ENCODE measurements around the gene STRBP.
"Not testable (repeated sequence)": the region's sequence is repeated elsewhere in the genome, so short reads cannot be mapped to it uniquely, and the experiment has no call there.

The STRBP gene

DNA sequence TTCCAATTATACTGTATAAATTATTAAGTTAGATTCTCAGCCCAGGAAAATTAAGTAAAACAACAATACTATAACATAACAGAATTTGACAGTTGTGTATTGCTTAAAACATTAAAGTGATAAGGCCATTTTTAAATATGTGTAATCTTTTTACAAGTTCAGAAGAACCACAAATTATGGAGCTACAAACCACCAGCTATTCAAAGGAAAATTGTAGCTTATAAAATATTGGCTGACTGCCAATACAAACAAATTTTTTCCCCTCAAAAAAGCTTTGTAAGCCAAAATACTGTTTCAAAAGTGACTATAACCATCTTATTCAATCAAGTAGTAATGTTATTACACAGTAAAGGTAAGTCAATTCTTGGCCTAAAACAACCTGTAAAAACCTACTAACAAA, 21.9 kb downstream of the STRBP start:
- peak; percentile 16 for DNase-seq

DNA sequence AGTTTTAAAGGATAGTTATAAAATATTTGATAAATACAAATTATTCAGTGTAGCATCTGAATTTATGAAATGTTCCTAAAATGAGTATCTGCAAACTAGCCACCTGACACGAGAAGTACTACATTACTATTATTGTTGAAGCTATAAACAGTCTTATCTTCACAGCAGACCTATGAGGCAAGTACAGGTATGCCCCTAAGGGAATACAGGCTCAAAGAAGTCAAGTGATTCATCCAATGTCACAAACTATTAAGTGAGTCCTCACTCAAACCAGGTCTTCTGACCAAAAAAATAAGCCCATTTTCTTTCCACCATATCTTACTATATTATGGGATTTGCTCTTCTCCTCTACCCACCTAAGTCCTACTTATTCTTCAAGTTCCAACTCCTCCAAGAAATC, 28.7 kb downstream of the STRBP start:
- DNase-seq = no peak

DNA sequence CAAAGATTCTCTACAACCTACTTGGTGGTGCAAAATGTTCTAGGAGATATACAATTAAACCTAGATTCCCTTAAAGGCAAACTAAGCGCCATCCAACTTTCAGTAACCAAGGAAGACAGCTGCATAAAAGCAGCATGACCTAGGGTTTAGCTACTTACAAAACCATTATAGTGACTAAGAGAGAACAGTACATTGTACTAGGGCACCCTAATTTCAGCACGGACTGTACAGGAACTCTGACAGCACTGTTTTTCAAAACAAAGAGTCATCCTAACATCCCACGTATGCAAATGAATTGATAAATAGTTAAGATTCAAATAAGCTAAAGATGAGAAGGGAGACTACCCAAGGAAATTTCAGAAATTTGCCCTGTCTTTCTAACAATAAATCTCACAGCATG, 30.0 kb downstream of the STRBP start:
- DNase-seq = no peak

DNA sequence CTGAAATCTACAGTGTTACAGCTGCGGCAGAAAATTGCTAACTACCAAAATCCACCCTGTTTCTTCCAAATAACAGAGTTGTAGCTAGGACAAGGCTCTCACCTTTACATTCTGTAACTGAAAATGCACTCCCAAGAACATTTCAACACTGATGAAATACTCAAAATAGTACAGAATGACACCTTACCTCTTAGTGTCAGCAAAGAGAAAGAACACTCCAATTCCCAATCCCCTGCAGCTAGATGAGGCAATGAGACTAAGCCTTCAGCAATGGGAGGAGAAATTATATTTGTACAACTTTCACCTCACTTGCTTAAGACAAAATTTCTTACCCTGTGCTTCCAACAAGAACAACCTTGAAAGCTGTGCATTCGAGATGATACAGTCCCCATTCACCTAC, 31.2 kb downstream of the STRBP start:
- no peak for DNase-seq

DNA sequence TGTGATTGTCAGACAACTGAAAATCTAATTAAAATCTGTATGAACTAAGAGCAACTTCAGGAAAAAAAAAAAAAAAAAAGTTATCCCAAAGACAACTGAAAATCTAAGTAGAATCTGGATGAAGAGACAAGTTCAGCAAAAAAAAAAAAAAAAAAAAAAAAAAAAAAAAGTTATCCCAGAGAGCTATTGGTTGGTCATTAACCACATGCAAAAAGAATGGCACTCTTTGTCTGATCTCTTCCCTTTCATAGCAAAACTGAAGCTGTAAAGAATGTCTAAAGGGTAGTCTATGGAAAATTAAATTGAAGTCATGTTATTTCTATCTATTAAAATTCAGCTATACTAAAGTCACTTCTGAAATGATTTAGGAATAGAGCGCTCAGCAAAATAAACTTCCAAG, 32.9 kb downstream of the STRBP start:
- DNase-seq = no peak

DNA sequence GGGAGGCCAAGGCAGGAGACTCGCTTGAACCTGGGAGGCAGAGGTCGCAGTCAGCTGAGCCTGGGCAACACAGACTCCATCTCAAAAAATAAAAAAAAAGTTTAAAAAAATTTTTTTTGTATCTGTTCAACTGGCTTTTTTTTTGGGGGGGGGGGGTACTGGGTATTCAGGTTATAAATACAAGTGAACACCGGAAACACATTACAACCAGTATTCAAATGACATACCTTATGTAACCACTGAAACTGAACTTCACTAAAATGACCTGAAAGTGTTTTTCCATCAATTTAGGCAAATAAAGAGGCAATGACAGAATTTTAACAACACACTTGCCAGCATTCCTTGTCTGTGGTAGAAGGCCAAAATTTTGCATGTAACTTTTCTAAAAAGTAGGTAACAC, 33.5 kb downstream of the STRBP start:
- no peak for DNase-seq

DNA sequence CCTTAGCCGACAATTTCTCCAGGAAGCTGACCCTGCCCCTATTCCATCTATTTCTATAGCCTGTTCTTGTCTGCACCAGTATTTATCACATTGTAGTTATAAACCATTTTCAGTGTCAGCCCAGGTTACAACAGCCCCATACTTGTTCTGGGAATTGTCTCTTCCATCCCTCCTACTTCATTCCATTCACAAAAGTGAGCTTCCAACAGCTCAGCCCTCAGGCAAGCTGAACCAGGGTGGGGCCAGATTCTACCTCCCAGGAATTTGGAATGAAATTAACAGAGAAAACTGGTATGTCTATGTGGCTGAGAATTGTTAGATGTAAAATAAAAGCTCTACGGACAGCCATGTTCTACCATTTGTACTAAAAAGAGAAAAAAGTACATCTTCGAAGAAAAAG, 36.1 kb downstream of the STRBP start:
- no peak for DNase-seq

DNA sequence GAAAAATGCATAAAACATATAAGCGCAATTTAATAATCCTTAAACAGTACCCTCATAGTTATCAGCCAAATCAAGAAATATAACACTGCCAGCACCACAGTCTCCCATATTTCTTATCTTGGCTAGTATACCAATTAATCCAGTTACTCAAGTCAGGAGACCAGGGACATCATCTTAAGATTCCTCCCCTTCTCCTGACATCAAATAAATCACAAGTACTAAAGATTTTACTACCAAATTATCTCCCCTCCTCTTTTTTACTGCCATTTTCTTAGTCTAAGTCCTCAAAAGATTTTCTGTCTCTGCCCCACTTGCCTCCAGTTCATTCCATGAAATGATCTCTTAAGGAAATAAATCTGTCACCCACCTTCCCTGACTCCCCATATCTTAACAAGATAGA, 37.0 kb downstream of the STRBP start:
- no peak for DNase-seq

DNA sequence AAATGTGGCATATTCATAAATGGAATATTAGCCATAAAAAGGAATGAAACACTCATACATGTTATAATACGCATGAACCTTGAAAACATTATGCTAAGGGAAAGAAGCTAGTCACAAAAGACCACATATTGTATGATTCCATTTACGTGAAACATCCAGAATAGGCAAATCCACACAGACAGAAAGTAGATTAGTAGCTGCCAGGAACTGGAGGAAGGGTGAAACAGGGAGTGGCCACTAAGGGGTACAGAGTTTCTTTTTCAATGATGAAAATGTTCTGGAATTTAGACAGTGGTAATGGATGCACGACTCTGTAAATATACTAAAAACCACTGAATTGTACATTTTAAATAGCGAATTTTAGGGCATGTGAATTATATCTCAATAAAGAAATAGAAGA, 39.4 kb downstream of the STRBP start:
- no peak for DNase-seq

DNA sequence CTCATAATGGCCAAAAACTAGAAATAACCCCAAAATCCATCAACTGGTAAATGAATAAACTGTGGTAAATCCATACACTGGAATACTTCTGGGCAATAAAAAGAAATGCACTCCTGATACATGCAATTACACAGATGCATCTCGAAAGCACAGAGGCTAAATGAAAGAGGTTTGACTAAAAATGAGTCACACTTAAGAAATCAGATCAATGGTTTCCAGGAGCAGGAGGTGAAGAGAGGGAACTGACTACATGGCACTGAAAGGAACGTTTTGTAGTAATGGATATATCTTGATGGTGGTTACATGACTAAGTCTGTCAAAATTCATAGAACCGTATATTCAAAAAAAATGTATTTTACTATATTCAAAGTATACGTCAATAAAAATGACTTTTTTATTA, 42.4 kb downstream of the STRBP start:
- DNase-seq = no peak

DNA sequence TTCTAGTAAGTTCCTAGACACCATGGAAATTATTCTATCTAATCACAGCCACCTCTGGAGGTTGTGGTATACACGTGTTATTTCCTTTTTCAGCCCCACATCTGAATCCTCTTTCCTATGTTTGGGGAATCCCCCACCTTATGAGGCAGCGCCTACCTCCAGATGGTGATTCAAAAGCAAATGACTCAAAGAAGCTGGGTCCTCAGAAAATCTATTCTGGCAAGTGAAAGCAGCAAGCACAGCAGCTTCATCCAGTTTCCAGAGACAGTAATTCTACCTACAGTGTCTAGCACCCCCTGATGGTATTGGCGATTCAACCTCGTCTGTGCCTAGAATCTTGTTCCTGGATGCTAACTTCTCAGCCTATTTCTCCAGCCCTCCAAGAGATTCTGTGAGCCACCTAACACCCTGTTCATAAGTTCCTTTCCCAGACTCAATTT, 43.0 kb downstream of the STRBP start:
- DNase-seq = peak; percentile 4

DNA sequence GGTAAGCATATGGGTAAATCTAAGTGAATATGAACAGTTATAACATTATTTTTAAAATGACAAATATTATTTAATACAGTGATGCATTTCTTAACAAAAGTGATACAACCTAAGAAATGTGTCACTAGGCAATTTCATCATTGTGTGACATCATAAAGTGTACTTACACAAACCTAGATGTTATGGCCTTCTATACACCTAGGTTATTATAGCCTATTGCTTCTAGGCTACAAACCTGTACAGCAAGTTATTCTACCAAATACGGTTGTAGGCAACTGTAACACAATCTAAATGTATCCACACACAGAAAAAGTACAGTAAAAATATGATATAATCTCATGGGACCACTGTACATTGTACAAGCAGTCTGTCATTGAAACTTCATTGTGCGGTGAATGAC, 48.3 kb downstream of the STRBP start:
- no peak for DNase-seq

DNA sequence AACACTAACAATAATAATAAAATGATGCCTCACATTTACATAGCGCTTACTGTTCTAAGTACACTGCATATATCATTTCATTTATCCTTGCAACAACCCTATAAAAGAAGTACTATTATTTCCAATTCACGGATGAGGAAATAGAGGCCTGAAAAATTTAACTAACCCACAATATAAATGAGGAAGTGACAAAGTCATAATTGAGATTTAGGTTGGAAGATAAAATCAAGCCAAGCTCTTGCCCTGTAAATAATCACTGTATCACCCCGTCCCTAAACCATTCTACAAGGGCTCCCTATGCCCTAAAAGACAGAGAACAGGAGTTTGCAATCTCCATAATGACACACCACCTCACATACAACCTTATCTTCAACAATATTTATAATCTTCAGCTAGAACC, 49.6 kb downstream of the STRBP start:
- DNase-seq = no peak

DNA sequence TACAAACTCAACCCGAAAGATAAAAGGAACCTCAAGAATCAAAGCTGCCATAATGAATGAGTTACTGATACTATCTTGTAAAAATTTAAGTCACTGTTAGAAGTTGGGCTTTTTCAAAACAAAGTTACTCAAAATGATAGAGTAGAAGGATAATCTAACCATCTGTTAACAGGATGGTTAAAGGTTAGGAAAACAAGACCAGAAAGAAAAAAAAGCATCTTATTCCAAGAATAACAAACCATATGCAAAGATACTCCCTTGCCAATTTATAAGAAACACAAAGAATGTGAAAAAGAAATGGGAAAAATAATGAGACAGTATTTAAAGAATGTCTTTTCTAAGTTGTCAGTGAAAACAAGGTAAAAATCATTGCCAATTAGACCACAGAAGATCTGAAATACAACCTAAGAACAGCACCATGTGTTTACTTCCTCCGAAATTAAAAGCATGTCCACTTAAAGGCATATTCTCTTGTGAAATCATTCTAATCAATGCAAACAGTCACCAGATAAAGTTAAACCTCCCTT, 51.2 kb downstream of the STRBP start:
- peak; percentile 15 for DNase-seq

DNA sequence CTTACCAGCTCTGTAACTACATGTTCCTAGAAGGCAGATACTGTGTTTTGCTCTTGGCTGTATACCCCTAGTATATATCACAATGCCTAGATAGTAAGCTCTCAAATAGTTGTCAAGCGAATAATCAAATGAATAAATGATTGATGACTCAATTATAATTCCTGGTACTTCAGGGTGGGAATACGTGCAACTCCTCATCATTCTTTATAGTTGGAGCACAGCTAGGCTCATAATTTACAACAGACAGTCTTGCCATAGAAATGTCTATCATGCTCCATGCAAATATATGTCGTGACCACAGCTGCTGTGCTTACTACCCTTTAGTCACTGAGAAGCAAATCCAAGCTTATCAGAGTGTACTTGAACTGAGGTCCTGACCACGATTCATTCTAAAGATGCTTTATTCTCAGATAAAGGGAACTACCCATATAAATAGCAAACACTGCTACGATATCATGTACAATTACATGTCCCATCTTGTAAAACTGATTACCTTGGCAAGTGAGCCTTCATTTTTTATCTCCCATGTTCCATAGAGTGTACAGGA, 52.1 kb downstream of the STRBP start:
- no peak for DNase-seq

DNA sequence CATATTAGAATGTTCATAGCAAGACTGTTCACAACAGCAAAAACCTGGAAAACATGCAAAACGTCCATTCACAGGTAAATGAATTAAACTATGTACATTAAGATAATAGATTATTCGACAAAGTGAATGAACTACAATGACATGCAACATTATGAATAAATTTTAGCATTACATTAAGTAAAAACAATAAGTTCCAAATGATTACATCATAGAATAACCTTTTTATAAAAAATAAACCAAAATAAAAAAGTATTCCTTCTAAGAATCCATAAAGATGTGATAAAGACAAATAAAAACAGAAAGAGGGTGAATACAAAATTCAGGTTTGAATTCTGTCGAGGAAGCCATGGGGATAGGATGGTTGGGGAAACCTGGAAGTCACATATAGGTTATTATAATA, 57.3 kb downstream of the STRBP start:
- DNase-seq = no peak

DNA sequence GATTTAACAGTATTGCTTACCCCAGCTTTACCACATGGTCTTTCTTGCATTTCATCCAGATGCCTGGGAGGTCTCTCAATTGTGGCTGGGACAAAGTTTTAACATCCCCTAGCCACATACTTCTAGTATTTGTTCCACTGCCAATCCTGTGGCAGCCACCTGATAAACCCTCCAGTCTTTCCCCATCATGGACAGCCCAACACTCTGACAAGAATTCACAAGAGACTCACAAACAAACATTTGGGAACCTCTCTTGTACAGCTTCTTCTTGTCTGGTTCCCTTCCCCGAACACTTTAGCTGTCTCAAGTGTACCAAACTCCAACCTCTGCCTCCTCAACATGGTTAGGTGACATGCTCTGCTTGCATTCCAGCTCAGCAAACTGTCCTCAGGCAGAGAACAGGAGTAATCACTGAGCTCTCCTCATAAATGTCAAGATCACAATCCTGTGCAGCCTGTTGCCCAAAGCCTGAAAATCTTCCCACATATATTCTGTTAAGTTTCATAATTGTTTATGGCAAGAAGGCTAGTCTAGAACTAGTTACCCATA, 59.7 kb downstream of the STRBP start:
- DNase-seq = no peak

DNA sequence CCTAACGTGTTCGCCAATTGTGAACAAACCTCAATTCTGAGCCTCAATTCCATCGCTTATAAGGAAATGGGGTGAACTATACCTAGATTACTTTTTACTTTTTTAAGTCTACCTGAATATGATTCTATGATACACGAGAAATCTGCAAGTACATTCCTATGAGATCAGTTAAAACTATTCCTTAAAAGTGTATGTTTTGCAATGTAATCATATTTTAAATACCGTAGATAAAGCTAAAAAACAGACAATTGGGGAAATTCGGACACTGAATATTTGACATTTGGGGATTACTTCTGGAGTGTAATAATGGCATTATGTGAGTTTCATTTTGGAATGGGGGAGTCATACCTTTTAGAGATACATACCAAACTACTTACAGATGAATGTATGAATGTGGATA, 62.3 kb downstream of the STRBP start:
- no peak for DNase-seq

DNA sequence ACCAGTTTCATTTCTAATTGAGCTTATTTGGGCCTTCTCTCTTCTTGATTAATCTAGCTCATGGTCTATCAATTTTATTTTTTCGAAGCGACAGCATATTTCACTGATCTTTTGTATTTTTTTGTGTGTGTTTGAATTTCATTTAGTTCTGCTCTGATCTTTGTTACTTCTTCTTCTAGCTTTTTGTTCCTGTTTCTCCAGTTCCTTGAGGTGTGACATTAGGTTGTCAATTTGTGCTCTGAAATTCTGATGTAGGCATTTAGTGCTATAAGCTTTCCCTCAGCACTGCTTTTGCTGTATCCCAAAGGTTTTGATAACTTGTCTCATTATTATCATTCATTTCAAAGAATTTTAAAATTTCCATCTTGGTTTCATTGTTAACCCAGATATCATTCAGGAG, 67.3 kb downstream of the STRBP start:
- DNase-seq = no peak

DNA sequence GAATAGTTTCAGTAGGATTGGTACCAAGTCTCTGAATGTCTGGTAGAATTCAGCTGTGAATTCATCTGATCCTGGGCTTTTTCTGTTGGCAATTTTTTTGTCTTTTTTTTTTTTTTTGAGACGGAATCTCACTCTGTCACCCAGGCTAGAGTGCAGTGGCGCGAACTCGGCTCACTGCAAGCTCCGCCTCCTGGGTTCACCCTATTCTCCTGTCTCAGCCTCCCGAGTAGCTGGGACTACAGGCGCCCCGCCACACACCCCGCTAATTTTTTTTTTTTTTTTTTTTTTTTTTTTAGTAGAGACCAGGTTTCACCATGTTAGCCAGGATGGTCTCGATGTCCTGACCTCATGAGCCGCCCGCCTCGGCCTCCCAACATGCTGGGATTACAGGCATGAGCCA, 67.9 kb downstream of the STRBP start:
- DNase-seq = not testable (repeated sequence)

DNA sequence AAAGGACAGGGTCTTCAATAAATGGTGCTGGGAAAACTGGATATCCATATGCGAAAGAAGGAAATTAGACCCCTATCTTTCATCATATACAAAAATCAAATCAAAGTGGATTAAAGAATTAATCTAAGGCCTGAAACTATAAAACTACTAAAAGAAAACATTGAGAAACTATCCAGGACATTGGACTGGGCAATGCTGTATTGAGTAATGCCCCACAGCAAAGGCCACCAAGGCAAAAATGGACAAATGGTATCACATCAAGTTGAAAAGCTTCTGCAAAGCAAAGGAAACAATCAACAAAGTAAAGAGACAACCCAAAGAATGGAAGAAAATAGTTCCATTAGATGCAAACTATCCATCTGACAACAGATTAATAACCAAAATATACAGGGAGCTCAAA, 72.3 kb downstream of the STRBP start:
- no peak for DNase-seq

DNA sequence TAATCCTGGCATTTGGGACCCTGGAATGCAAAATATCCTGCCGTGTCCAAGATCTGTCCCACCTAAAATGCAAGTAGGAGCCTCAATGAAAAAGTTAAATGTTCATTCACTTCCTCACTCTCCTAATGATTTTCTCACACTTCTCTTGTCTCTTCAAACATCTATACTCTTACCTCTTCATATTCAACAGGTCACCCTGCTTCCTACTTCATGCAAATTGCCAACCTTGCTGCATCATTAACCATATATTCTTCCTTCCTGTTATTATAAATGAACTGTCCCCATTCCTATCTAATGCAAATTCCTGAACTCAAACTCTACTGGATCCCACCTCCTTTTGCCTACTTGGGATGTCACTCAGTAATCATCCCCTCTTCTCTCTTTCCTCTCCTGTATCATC, 74.4 kb downstream of the STRBP start:
- no peak for DNase-seq

DNA sequence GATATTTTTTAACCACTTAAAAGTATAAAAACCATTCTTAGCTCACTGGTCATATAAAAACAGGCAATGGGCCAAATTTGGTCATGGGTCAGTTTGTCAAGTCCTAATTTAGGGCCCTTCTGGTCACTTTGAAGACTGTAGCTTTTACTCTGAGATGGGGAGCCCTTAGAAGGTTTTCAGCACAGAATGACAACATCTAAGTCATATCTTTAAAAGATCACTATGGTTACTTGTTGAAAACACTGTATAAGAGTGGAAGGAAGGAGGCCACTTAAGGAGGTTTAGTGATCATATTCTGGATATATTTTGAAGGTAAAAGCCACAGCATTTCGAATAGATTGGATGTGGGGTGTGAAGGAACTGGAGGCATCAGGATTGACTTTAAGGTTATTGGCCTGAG, 76.7 kb downstream of the STRBP start:
- no peak for DNase-seq

DNA sequence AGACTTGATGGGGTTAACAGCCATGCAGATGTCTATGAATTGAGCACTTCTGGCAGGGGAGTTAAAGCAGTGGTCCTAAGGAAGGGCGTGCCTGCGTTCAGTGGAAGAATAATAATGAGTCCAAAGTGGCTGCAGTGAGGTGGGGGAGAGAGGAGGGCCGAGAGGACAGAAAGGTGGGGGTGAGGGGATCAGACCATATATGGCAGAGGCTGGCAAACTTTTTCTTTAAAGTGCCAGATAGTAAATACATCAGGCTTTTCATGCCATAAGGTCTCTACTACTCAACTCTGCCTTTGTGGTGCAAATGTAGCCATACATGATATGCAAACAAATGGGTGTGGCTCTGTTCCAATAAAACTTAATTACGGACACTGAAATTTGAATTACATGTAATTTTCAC, 77.1 kb downstream of the STRBP start:
- no peak for DNase-seq

DNA sequence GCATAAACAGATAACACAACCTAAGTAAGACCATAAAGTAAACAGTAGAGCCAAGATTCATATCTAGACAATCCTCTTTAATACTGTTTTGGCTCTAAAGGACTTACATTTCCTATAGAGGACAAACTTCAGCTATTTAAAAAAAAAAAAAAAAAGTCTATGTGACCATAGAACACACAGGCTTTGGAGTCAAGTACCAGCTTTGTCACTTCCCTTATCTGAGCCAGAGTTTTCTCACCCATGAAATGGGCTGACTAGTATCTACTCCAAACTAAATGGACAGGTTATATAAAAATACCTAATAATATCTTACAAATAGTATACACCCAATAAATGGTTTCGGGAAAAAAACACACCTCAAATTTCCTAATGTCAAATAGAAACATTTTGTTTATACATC, 81.3 kb downstream of the STRBP start:
- DNase-seq = no peak

All from DMS79 treated with DMSO at 0.1 percent for 48 hours (cell line).